Mesodermal cell (in vitro differentiated cells): Measurements from ENCODE around the gene RCBTB1.

ENCODE experiments used
- H3K27ac ChIP-seq: 2 replicates; pipeline ENCODE4 v1.7.0; 2013; ENCODE audit warnings: mild to moderate bottlenecking, low read depth, low read length, moderate library complexity; ENCODE audit not compliant: severe bottlenecking
- H3K36me3 ChIP-seq: 2 replicates; pipeline ENCODE4 v1.7.1; 2013; ENCODE audit warnings: mild to moderate bottlenecking, low read length, moderate library complexity; ENCODE audit not compliant: control insufficient read depth, insufficient read depth
- H3K4me1 ChIP-seq: one replicate; pipeline ENCODE4 v1.7.1; 2013; ENCODE audit warnings: mild to moderate bottlenecking, low read length; ENCODE audit not compliant: insufficient read depth, control insufficient read depth, poor library complexity, severe bottlenecking
- H3K4me3 ChIP-seq: 2 replicates; pipeline ENCODE4 v1.7.0; 2013; ENCODE audit warnings: low read length, control low read depth, mild to moderate bottlenecking; ENCODE audit not compliant: insufficient read depth, poor library complexity, severe bottlenecking; ENCODE audit errors: extremely low read depth
- H3K9me3 ChIP-seq: 2 replicates; pipeline ENCODE4 v1.7.1; 2013; ENCODE audit warnings: mild to moderate bottlenecking, low read length, moderate library complexity; ENCODE audit not compliant: control insufficient read depth
- WGBS, 2 experiments: methylation state at CpG; one replicate each; pipeline ENCODE4 v1.1.5; 2013; ENCODE audit warnings: missing lambda C conversion rate in 2 of 2; ENCODE audit not compliant: insufficient coverage in 2 of 2; 5-methylcytosine and 5-hydroxymethylcytosine counted together

RCBTB1 gene

GRCh38 chr13:49536144-49536873 is 49.0 kb downstream of the RCBTB1 start:
- WGBS, 2 experiments = 82 to 90% methylated on average over 2 to 5 of the region's 7 CpGs
- Histone ChIP-seq H3K9me3 (no peaks in the 10 kb centered on the region), H3K4me1 (peaks cover 18% of the 10 kb centered on the region), H3K4me3 (no peak overlapping the region), H3K36me3 (peaks cover 33% of the 10 kb centered on the region), H3K27ac (no peak overlapping the region)

- Histone ChIP-seq H3K27ac (no peak overlapping the region), H3K4me3 (no peak overlapping the region), H3K36me3 (peaks cover 27% of the 10 kb centered on the region), H3K9me3 (no peaks in the 10 kb centered on the region), H3K4me1 (no peaks in the 10 kb centered on the region)
- WGBS, 2 experiments = 85 to 93% methylated on average over 5 to 6 of the region's 7 CpGs
These were observed 51.6 kb downstream of the RCBTB1 start for GRCh38 chr13:49533591-49534269.

- H3K4me1 ChIP-seq = no peaks in the 10 kb centered on the region
- no peak overlapping the region for H3K4me3 ChIP-seq
- no peak overlapping the region for H3K27ac ChIP-seq
- H3K9me3 ChIP-seq = no peaks in the 10 kb centered on the region
- peaks cover 22% of the 10 kb centered on the region for H3K36me3 ChIP-seq
These were observed 52.3 kb downstream of the RCBTB1 start for GRCh38 chr13:49533011-49533410.

DNA sequence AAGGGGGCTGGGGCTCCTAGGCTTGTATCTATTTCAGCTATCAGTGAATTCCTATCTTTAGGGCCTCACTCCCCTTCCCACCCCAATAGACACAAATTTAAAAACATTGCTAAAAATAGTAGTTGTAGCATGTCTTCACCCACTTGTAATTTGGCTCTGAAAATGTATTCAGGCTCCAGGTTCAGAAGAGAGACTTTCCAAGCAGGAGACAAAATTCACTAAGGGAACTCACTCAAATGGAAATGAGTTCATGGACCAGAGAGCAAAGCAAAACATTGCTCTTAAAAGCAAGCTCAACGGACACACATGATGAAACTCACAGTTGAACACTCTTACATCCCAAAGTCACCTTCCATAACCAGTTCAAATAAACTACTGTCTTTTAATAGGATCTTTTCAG is 52.8 kb downstream of the RCBTB1 start:
- peaks cover 18% of the 10 kb centered on the region for H3K36me3 ChIP-seq
- H3K4me3 ChIP-seq = no peak overlapping the region
- H3K4me1 ChIP-seq = no peaks in the 10 kb centered on the region
- H3K27ac ChIP-seq = no peak overlapping the region
- no peaks in the 10 kb centered on the region for H3K9me3 ChIP-seq
- WGBS, 2 experiments = 92% methylated on average over 1 of the region's 1 CpG; no CpG with 5 or more reads in 1 of the 2 experiments

- Histone ChIP-seq H3K36me3 (peaks cover 18% of the 10 kb centered on the region), H3K9me3 (no peaks in the 10 kb centered on the region), H3K4me3 (no peak overlapping the region), H3K27ac (no peak overlapping the region), H3K4me1 (no peaks in the 10 kb centered on the region)
- WGBS, 2 experiments = 93 to 100% methylated on average over 2 to 3 of the region's 7 CpGs
These were observed 54.9 kb downstream of the RCBTB1 start for GRCh38 chr13:49530457-49530856.

- no CpG with 5 or more reads among the region's 1 CpG for whole genome bisulfite sequencing, 2 experiments
- Histone ChIP-seq H3K9me3 (no peaks in the 10 kb centered on the region), H3K4me1 (no peaks in the 10 kb centered on the region), H3K27ac (no peak overlapping the region), H3K36me3 (peaks cover 18% of the 10 kb centered on the region), H3K4me3 (no peak overlapping the region)
These were observed 57.2 kb downstream of the RCBTB1 start for GRCh38 chr13:49528161-49528560.

DNA sequence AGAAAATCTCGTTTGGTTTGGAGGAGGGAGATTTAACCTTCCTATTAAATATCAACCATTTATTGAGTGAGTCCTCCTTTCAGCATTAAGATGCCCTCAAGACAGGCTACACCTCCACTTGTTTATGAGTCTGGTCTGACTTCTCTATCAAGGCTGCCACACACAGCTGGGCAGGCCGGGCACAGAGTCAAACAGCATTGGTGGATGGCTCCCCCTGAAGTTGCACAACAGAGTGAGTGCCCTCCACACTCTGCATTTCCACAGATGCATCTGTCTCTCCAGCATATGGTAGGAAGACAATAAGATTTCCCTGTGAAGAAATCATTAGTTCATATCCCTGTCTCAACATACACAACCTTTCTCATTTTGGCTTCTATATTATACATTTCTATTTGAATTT is 58.2 kb downstream of the RCBTB1 start:
- Histone ChIP-seq H3K36me3 (peaks cover 10% of the 10 kb centered on the region), H3K4me1 (no peaks in the 10 kb centered on the region), H3K4me3 (no peak overlapping the region), H3K27ac (no peak overlapping the region), H3K9me3 (no peaks in the 10 kb centered on the region)
- WGBS, 2 experiments = 71% methylated on average over 1 of the region's 2 CpGs; no CpG with 5 or more reads in 1 of the 2 experiments

DNA sequence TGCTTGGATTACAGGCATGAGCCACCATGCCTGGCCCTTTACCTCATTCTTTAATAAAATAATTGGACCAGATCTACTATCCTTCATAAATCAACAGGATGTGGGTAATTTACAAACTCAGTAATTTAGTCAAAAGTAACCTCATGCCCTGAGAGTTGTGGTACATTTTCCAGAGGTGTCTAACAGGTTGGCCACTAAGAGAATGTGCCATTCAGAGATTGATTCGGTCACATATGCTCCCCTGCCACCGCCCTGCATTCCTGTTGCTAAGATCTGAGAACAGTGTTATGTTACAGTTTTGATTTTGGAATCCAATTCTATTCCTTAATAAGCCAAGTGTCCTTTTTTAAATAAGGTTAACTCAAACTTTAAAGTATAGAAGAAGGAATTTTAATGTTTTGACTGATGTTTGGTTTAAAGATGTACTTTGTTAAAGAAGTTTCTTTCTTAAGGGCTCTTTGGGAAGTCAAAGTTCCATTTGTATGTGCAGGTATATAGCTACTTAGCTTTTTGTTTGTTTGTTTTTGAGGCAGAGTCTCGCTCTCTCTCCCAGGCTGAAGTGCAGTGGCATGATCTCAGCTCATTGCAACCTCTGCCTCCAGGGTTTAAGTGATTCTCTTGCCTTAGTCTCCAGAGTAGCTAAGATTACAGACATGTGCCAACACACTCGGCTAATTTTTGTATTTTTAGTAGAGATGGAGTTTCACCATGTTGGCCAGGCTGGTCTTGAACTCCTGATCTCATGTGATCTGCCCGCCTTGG is 60.4 kb downstream of the RCBTB1 start:
- 87 to 100% methylated on average over 2 to 3 of the region's 5 CpGs for WGBS, 2 experiments
- H3K36me3 ChIP-seq = peaks cover under 1% of the 10 kb centered on the region

DNA sequence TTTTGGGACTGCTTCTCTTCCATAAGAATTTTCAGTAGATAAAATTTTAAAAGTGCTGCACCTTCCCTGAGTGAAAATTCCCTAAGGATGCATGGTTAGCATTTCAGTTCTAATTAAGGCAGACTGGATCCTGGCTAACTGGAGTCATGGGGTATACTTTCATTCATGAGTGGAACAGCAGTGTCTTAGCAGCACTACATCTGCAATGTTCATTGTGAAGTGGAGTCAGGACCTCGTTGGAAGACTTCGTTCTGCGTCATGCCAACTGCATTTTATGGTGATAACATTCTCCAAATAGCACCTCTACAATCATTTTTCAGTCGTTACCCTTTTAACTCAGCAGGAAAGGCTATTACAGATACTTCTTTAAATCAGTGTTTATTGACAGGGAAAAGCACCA is 64.1 kb downstream of the RCBTB1 start:
- no peaks in the 10 kb centered on the region for H3K36me3 ChIP-seq
- H3K9me3 ChIP-seq = no peaks in the 10 kb centered on the region
- no peak overlapping the region for H3K4me3 ChIP-seq
- no peaks in the 10 kb centered on the region for H3K4me1 ChIP-seq
- no peak overlapping the region for H3K27ac ChIP-seq
- WGBS, 2 experiments = 92 to 96% methylated on average over 2 to 3 of the region's 4 CpGs

More for the DNA sequence above, 60.4 kb downstream of the RCBTB1 start:
- H3K27ac ChIP-seq = no peak overlapping the region
- no peaks in the 10 kb centered on the region for H3K9me3 ChIP-seq
- no peaks in the 10 kb centered on the region for H3K4me1 ChIP-seq
- H3K4me3 ChIP-seq = no peak overlapping the region

GRCh38 chr13:49517461-49517860 is 67.9 kb downstream of the RCBTB1 start:
- WGBS, 2 experiments = 71 to 75% methylated on average over 4 to 6 of the region's 6 CpGs
- Histone ChIP-seq H3K4me1 (no peaks in the 10 kb centered on the region), H3K9me3 (no peaks in the 10 kb centered on the region), H3K36me3 (no peaks in the 10 kb centered on the region), H3K4me3 (no peak overlapping the region), H3K27ac (no peak overlapping the region)
